Stomach (tissue), 9 donors: ENCODE results near the gene LYSET. TPM values are rescaled to one million over a fixed set of nuclear protein-coding genes. Genes with fewer than 3 reads are reported as not detected.

Source experiments
- DNase-seq, 2 donors: peaks; one replicate each; pipeline versions ENCODE4 v3.0.0 to v3.0.0-alpha.2; 2013 to 2019
- H3K27ac ChIP-seq, 5 donors: fragments of 200-600 bp in 4 of 5; sonication (generic) in 4 of 5; one replicate each; pipeline ENCODE4 v1.5.1; 2013 to 2019; ENCODE audit warnings: mild to moderate bottlenecking in 1 of 5, moderate library complexity in 1 of 5
- H3K27me3 ChIP-seq, 3 donors: fragments of 200-600 bp; sonication (generic); one replicate each; pipeline ENCODE4 v1.5.1; 2017 to 2019; ENCODE audit warnings: mixed run types in 1 of 3
- H3K36me3 ChIP-seq, 4 donors: fragments of 200-600 bp; sonication (generic); 1 replicate in 3 of 4; 2 replicates in 1 of 4; pipeline ENCODE4 v1.5.1; 2016 to 2019
- H3K4me1 ChIP-seq, 4 donors: fragments of 200-600 bp; sonication (generic); one replicate each; pipeline ENCODE4 v1.5.1; 2016 to 2019
- H3K4me3 ChIP-seq, 4 donors: fragments of 200-600 bp; sonication (generic) in 3 of 4; one replicate each; pipeline ENCODE4 v1.5.1; 2016 to 2019; ENCODE audit warnings: mild to moderate bottlenecking in 1 of 4
- H3K9me3 ChIP-seq, 4 donors: fragments of 200-600 bp; sonication (generic); one replicate each; pipeline ENCODE4 v1.5.1; 2016 to 2019
- EP300 ChIP-seq: sonication (generic); formaldehyde crosslinking; IDR thresholded peaks from one replicate; pipeline ENCODE4 v1.6.1; 2017; ENCODE audit warnings: antibody characterized with exemption
- POLR2A ChIP-seq, 4 donors: fragments of 450-650 bp; IDR thresholded peaks; one replicate each; pipeline ENCODE4 v1.6.1; 2016; ENCODE audit warnings: antibody characterized with exemption in 4 of 4, control low read depth in 2 of 4, mild to moderate bottlenecking in 1 of 4, moderate library complexity in 1 of 4
- POLR2AphosphoS5 ChIP-seq, 3 donors: sonication (generic); formaldehyde crosslinking; IDR thresholded peaks; one replicate each; pipeline ENCODE4 v1.6.1; 2016; ENCODE audit warnings: antibody characterized with exemption in 3 of 3
- WGBS, 5 donors: extraction: QIAGEN DNeasy Blood & Tissue Kit in 3 of 5; methylation state at CpG; one replicate each; pipeline versions ENCODE4 v1.1.5 to v1.1.7; 2013 to 2018; 5-methylcytosine and 5-hydroxymethylcytosine counted together
- intact Hi-C: fragments of 100-400 bp; cut with DNase I; formaldehyde crosslinking; loops from one replicate; pipeline ENCODE4 v1.15.1; 2023; ENCODE audit warnings: low total_unique reads
- polyA plus RNA-seq, 3 donors: library from polyadenylated mRNA; stranded (reverse); fragments of 200-250 nt; gene quantifications; one replicate each; pipeline ENCODE4 v1.2.3, GENCODE V29; 2013
- total RNA-seq, 5 donors: library from RNA; depleted of rRNA; stranded (reverse); fragments of >200 nt; gene quantifications; one replicate each; pipeline versions ENCODE4 v1.1.0 to v1.2.3, GENCODE V29; 2014 to 2016
- TF ChIP-seq, protein P1 (sequence below), 7 experiments: fragments of 450-650 bp in 4 of 7; fragments of 200-600 bp in 3 of 7; sonication (generic) in 3 of 7; IDR thresholded peaks; one replicate each; pipeline ENCODE4 v1.5.1; 2016 to 2019; ENCODE audit warnings: antibody characterized with exemption in 7 of 7, control low read depth in 2 of 7, mild to moderate bottlenecking in 1 of 7
- donor health status: healthy with polysubstance abuse.
- donor health status: Bipolar disorder and iron deficiency.
- donor health status: healthy.

LYSET gene
- total and polyA plus RNA-seq, 8 donors = 0.87 to 23.8 (median 8.2) TPM

DNA sequence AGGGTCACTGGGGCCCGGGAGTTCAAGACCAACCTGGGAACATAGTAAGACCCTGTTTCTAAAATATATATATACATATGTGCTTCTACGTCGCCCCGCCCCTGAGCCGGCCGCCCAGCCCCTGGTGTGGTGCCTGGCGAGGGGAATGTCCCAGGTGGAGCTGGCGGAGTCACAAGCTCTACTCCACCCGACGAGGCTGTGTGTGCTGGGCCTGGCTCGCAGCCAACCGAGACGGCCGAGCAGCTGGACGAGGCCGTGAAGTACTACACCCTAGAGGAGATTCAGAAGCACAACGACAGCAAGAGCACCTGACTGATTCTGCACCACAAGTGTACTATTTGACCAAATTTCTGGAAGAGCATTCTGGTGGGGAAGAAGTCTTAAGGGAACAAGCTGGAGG is 47.3 kb upstream of the LYSET start:
- TF ChIP-seq POLR2A (IDR thresholded peaks at IDR 0.05) (no peak), EP300 (no peak), POLR2AphosphoS5 (IDR thresholded peaks at IDR 0.05) (peak in 1 of 3 donors; percentile 6)
- TF ChIP-seq, protein P1, sequence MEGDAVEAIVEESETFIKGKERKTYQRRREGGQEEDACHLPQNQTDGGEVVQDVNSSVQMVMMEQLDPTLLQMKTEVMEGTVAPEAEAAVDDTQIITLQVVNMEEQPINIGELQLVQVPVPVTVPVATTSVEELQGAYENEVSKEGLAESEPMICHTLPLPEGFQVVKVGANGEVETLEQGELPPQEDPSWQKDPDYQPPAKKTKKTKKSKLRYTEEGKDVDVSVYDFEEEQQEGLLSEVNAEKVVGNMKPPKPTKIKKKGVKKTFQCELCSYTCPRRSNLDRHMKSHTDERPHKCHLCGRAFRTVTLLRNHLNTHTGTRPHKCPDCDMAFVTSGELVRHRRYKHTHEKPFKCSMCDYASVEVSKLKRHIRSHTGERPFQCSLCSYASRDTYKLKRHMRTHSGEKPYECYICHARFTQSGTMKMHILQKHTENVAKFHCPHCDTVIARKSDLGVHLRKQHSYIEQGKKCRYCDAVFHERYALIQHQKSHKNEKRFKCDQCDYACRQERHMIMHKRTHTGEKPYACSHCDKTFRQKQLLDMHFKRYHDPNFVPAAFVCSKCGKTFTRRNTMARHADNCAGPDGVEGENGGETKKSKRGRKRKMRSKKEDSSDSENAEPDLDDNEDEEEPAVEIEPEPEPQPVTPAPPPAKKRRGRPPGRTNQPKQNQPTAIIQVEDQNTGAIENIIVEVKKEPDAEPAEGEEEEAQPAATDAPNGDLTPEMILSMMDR (IDR thresholded peaks at IDR 0.05) = peak in 3 of 7 experiments; percentile 7 to 47 (median 15)
- Histone ChIP-seq H3K4me3 (no peak overlapping the region), H3K36me3 (no peaks in the 10 kb centered on the region), H3K27ac (peak overlapping the region; percentile 7 to 70 (median 57)), H3K27me3 (no peaks in the 10 kb centered on the region), H3K9me3 (no peaks in the 10 kb centered on the region), H3K4me1 (peaks cover 10 to 62% (median 46%) of the 10 kb centered on the region in 4 donors)
- WGBS, 5 donors = 21 to 48% (median 26%) methylated on average over 16 to 17 of the region's 17 CpGs
- DNase-seq = peak; percentile 91 to 94
- intact Hi-C loops = loop anchor here (10.0 kb wide), 1 partner anchor 183 kb away; no protein-coding TSS in a partner anchor

DNA sequence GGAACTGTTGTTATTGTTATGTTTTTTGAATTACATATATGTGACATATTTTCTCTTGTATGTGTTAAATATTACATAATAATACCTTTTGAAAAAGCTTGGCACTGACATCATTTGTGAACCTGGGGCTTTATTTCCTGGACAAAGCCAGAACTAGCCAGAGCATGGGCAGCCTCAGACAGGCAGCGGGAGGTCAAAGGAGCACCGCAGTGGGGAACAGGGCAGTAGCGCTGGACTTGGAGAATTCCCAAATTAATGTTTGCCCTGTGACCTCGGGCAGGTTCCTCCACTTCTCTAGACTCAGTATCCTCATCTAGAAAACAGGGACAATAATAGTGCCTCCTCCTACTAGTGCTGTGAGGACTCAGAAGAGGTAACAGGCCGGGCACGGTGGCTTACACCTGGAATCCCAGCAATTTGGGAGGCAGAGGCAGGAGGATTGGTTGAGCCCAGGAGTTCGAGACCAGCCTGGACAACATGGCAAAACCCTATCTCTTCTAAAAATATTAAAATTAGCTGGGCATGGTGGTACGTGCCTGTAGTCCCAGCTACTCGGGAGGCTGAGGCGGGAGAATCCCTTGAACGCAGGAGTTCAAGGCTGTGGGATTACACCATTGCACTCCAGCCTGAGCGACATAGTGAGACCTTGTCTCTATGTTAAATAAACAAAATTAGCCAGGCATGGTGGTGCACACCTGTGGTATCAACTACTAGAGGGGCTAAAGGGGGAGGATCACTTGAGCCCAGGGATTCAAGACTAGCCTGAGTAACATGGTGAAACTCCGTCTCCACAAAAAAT is 42.1 kb upstream of the LYSET start:
- H3K4me1 ChIP-seq = peaks cover 4 to 21% (median 14%) of the 10 kb centered on the region in 4 donors
- H3K27me3 ChIP-seq = no peaks in the 10 kb centered on the region
- no peaks in the 10 kb centered on the region for H3K36me3 ChIP-seq
- H3K27ac ChIP-seq = no peak overlapping the region
- intact Hi-C loops = no loop called here
- no peak overlapping the region for H3K4me3 ChIP-seq
- WGBS, 5 donors = 66 to 81% (median 72%) methylated on average over 11 to 13 of the region's 13 CpGs
- no peaks in the 10 kb centered on the region for H3K9me3 ChIP-seq
- TF ChIP-seq EP300 (no peak), POLR2AphosphoS5 (IDR thresholded peaks at IDR 0.05) (no peak), POLR2A (IDR thresholded peaks at IDR 0.05) (no peak)
- TF ChIP-seq, protein P1 (IDR thresholded peaks at IDR 0.05) = no peak
- no peak for DNase-seq

DNA sequence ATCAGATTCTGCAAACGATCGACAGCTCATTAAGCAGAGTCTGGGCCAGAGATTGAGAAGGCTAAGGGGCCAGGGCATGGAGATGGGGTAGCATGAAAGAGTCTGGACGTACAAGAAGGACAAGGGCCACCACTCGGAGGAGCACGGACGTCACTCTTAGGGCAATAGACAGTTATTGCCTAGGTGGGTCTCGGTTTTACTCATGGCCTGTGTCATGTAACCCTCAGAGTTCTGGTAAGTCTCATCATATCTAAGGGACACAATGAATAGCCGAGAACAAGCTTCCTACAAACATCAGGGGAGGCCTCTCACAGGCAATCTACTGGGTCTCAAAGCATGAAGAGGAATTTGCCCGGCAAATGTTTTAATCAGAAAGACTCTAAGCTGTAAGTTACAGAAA is 39.0 kb upstream of the LYSET start:
- H3K4me1 ChIP-seq = peaks cover 3 to 10% (median 8%) of the 10 kb centered on the region in 4 donors
- no peak for DNase-seq
- H3K36me3 ChIP-seq = no peaks in the 10 kb centered on the region
- no peak overlapping the region for H3K27ac ChIP-seq
- intact Hi-C loops = no loop called here
- H3K4me3 ChIP-seq = no peak overlapping the region
- H3K9me3 ChIP-seq = no peaks in the 10 kb centered on the region
- H3K27me3 ChIP-seq = no peaks in the 10 kb centered on the region
- WGBS, 5 donors = 74 to 84% (median 79%) methylated on average over 9 of the region's 9 CpGs
- TF ChIP-seq POLR2AphosphoS5 (IDR thresholded peaks at IDR 0.05) (no peak), EP300 (no peak), POLR2A (IDR thresholded peaks at IDR 0.05) (no peak)
- TF ChIP-seq, protein P1 (IDR thresholded peaks at IDR 0.05) = no peak

DNA sequence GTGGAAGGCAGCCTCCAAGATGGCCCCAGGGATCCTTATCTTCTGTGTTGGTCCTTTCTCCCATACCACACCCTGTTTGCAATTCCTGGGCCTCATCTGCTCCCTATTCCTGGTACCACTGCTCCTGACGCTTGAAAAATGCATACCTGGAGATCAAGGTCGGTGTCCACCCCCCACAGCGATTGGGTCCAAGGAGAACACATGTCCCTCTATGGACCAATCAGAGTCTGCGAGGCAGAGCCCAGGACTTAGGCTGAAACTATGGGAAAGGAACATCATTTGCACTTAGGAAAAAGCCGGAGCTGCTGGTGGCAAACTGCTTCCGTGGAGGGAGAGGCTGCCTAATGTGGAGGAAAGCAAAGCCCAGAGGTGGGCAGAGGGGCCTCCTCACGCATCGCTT is 36.1 kb upstream of the LYSET start:
- no peak overlapping the region for H3K27ac ChIP-seq
- WGBS, 5 donors = 88 to 97% (median 93%) methylated on average over 8 of the region's 8 CpGs
- H3K4me1 ChIP-seq = peaks cover 3 to 12% (median 9%) of the 10 kb centered on the region in 4 donors
- TF ChIP-seq, protein P1 (IDR thresholded peaks at IDR 0.05) = no peak
- TF ChIP-seq POLR2AphosphoS5 (IDR thresholded peaks at IDR 0.05) (no peak), EP300 (no peak), POLR2A (IDR thresholded peaks at IDR 0.05) (no peak)
- no peak overlapping the region for H3K4me3 ChIP-seq
- H3K36me3 ChIP-seq = no peaks in the 10 kb centered on the region
- no peak for DNase-seq
- no peaks in the 10 kb centered on the region for H3K9me3 ChIP-seq
- intact Hi-C loops = no loop called here
- H3K27me3 ChIP-seq = no peaks in the 10 kb centered on the region
